HG02943 (cell line): ENCODE measurements around the gene LYRM7.

Experiments used
- ATAC-seq: cut with Tn5 transposase; IDR thresholded peaks from one replicate; pipeline ENCODE4 v1.9.1; 2021; ENCODE audit warnings: mild to moderate bottlenecking, low read depth, moderate library complexity; ENCODE audit not compliant: unreplicated experiment

The LYRM7 gene

DNA sequence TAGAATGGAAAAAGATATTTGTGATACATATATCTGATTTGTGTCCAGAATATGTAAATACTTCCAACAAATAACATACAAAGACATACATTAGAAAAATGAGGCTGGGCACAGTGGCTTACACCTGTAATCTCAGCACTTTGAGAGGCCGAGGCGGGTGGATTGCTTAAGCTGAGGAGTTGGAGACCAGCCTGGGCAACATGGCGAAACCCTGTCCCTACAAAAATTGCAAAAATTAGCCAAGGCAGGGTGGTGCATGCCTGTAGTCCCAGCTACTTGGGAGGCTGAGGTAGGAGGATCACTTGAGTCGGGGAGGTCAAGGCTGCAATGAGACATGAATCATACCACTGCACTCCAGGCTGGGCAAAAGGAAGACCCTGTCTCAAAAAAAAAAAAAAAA lies 47.0 kb downstream of the LYRM7 start:
- ATAC-seq: no peak

DNA sequence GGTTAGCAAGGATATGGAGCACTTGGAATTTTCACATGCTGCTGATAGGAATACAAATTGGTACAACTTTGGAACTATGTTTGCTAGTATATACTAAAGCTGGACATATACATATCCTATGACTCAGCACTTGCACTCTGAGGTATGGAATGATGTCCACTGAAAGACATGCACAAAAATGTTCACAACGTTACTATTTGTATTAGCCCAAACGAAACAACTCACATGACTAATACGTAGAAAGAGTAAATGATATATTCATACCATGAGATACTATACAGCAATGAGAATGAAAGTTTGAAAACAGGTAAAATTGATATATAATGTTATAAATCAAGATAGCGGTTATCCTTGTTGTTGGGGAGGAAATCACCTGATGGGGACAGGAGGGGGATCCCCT lies 47.6 kb downstream of the LYRM7 start:
- peak; percentile 58 for ATAC-seq

DNA sequence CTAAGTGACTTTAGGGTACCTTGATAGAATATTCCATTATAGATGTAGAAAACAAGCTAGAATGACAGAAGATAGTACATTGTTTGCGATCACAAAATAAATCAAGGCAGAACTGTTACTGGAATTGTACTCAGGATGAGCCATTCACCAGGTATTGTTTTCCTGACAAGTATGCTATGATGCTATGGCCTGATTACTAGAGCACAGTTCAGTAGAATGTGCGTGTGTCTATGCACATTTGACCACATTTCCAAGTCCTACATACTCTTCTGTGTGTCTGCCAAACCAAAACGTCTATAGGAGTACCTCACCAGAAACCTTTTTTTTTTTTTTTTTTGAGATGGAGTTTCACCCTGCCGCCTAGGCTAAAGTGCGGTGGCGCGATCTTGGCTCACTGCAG lies 49.8 kb downstream of the LYRM7 start:
- no peak for ATAC-seq

DNA sequence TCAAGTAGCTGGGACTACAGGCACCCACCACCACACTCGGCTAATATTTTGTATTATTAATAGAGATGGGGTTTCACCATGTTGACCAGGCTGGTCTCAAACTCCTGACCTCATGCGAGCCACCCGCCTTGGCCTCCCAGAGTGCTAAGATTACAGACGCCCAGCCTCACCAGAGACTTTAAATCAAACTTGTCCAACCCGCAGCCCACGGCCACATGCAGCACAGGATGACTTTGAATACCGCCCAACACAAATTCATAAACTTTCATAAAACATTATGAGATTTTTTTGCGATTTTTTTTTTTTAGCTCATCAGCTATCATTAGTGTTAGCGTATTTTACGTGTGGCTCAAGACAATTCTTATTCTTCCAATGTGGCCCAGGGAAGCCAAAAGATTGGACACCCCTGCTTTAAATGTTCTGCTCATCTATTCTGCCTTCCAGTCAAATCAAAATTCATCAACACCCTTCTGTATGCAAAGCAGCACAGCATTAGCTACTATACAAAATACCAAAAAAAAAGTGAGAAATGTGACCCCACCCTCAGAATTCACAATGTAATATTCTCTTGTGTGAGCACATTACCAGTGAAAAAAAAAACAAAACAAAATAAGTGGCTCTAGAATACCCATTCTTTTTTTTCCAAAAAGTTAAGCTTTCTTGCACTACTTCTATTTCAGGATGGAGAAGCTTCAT lies 50.4 kb downstream of the LYRM7 start:
- no peak for ATAC-seq

DNA sequence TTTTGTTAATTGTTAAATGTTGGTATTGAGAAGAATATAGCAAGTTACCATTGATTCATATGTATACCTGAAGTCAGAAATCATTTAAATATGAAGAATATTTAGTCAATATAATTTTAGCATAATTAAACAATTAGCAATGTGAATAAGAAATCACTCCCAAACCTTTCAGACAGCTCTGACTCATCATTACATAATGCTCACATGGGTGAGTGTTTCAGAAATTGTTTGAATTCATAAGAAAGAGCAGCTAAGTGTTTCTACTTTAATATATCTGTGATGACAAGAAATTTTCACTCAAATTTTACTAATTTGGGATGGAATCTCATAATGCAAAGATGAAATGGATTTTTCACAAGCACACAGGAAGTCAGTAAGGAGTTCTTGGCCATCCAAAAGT lies 51.1 kb downstream of the LYRM7 start:
- no peak for ATAC-seq

DNA sequence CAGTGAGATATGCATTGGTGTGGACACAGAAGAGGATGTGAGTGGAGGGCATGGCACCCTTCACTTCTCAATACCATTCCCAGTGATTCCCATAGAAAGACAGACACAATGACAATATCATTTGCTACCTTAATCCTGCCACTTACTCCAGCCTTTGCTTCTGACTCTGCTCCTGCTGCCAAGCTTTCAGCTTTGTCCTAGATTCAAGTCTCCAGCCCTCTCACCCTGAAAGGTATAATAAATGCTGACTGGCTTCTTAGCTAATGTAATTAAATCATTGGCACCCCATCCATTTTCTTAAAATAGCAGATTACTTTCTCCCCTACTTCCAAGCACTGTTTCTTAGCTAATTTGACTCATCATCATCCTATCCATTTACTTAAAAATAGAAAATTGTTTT lies 52.0 kb downstream of the LYRM7 start:
- no peak for ATAC-seq

DNA sequence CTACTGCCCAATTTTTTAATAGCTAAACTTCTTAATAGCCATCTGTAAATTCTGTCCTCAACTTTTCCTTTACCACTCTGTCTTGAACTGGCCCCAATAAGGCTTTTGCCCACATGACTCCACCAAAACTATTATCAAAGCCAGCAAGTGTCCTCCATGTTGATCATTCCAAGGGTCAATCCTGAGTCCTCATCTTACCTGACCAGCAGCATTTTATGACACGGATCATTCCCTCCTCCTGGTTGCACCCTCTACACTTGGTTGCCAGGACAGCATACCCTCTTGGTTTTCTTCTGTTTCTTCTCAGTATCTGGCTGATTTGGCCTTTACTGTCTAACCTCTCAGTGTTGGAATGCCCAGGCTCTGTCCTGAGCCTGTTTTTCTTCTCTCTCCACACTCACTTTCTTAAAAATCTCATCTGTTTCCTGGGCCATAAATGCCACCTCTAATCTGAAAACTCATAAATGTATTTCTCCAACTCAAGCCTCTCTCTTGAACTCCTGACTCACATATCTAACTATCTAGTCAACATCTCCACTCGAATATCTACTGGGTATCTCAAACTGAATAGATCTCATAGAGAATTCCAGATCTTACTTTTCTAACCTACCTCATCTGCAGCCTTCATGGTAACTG lies 53.1 kb downstream of the LYRM7 start:
- no peak for ATAC-seq

DNA sequence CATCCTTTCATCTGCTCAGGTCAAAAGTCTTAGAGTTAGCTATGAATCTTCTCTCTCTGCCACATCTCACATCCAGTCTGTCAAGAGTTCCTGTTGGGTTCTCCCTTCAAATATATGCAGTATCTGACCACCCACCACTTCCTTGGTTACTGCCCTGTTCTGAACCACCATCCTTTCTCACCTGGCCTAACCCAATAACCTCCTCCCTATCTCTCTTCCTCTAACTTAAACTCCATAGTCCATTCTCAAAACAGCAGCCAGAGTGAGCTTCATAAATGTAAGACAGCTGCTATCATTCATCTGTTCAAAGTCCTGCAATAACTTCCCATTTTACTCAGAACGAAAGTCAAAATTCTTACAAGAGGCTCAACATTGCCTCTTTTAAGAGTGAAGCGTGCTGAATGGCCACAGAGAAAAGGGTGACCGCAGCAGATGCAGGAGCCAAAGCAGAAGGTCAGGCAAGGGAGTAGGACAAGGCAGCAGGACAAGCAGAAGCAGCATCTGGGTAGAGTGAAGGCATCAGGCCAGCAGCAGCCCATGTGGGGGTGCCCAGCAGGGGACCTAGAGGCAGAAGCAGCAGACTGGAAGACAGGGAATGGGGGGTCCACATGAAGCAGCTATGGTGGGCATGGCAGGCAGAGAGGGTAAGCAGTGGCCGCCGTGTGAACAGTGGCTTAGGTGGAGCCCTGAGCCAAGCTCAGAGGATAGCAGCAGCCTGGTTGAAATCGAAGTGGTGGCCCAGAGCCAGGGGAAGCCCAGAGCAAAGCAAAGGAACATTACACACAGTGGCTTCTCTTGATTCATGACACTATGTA lies 53.9 kb downstream of the LYRM7 start:
- ATAC-seq: peak; percentile 86

DNA sequence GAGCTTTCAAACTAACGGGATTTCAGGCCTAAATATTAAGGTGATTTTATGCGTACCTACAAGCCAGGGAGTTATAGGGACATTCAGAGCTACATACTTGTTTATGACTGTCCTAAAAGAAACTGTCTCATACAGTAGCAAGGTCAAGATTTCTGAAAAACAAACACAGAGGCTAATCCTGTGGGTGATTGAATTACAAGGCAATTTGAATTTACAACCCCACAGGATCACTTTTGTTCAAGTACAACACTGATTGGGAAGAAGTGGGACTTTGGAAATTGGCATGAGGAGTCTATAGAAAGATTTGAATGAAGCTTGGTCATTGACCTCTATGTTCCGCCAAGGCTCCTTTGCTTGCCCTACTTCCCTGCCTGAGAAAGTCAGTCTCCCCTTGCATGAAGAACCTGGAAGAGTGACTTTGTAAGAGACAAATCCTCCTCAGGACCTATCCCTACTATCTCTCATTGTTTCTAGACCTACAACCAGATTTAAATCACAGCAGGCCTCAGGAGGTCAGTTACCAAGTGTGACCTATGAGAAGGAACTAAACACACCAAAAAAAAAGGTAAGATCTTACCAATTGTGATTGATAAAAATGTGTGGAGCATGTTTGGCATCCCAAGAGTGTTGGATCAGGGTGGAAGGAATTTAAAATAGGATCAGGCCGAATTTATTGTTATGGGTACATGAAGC lies 54.7 kb downstream of the LYRM7 start:
- no peak for ATAC-seq

DNA sequence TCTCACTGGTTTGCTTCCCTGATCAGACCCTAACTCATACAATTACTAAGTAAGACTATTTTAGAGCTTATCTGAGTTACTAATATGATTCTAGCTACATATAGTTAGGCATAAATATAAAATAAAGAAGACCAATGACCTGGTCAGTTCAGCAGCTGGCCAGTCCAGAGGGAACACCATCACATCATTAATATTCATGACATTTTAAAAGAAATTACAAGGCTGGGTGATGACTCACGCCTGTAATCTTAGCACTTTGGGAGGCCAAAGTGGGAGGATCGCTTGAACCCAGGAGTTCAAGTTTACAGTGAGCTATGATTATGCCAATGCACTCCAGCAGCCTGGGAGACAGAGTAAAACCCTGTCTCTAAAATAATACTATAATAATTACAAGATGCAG lies 56.2 kb downstream of the LYRM7 start:
- ATAC-seq: no peak

DNA sequence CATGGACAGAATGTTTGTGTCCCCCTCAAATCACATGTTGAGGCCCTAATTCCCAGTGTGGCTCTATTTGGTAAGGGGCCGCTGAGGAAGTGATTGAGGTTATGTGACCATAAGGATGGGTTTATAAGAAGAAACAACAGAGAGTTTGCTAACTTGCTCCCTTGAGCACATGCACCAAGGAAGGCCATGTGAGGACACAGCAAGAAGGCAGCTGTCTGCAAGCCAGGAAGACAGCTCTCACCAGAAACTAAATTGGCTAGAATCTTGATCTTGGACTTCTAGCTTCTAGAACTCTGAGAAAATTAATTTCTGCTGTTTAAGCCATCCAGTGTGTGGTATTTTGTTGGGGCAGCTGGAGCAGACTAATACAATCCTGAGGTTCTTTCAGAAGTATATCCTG lies 57.9 kb downstream of the LYRM7 start:
- ATAC-seq: no peak

DNA sequence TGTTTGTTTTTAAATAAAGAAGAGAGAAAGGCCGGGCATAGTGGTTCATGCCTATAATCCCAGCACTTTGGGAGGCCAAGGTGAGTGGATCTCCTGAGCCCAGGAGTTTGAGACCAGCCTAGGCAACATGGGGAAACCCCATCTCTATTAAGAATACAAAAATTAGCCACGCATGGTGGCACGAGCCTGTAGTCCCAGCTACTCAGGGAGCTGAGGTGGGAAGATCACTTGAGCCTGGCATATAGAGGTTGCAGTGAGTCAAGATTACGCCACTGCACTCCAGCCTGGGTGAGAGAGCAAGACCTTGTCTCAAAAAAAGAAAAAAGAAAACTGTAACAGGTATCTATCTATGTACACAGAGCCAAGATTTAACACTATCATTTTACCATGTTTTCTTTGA lies 58.9 kb downstream of the LYRM7 start:
- ATAC-seq: no peak

DNA sequence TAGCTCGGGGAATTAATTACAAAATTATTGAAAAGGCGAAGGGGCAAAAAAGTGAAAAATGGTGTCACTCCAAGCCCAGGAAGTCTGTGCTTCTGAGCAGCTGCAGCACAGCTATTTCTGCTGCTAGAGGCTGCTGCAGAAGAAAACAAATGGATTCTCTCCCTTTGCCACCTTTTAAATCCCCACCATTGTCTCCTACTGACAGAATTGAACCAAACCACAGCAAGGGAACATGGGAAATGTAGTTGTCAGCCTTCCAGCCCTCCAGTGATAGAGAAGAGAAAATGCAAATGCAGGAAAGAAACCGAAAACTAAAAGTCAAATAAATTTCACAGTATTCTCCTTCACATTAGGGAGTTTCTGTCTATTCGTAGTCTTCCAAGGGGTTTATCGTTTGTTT lies 59.7 kb downstream of the LYRM7 start:
- peak; percentile 84 for ATAC-seq

DNA sequence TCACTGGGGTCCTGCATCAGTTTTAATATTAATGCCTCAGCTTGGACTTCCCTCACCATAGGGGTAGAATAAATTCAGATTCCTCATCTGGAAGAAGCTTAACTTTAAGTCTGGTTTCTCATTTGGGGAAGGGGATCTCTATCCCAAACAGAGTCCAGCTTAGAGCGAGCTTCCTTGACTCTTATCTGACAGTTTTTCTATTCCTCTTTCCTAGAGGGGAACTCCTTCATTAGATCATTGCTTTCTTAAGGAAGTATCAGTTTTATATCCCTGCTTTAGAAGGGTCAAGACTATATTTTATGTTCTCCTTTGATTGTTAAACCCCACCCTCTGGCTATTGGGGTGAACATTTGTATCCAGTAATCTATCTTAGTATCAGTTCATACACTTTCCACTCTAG lies 68.9 kb downstream of the LYRM7 start:
- no peak for ATAC-seq

DNA sequence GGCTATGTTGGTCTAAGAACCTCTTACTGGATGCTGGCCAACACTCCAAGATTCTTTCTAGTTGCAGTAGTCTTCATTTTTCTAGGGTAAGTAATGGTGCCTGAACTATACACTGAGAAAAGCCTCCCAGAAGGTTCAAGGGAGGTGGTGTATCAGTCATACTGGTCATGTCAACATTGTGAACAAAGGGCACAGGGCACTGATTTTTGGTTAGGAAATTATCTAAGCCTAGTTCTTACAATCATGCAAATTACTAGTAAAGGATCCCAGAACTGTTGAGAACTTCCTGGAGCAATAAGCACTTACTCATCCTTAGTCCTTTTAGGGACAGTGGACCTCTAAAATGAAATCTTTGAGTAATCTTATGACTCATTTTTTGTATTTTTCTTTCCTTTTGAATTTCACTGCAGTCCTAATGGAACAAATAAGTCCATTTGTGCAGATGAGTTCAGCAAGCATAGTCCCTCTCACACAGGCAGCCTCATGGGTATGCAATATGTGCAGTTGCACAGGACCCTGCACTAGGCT lies 72.0 kb downstream of the LYRM7 start:
- no peak for ATAC-seq

DNA sequence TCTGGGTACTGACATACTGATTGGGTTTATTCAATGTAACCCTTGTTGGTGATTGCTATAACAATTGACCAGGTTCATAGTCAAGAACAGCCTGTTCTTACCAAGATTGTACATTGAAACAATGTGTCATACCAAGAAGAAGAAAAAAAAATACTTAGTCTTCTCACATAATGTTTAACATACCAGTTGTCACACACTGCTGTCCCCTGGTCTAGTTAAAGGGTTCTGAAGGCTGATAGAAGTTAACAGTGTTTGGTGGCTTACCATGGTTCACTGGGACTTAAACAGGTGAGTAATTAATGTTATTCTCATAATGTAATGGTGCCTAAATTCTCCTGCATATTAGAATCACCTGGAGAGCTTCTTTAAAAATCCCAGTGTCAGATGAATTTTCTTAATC lies 74.6 kb downstream of the LYRM7 start:
- ATAC-seq: peak; percentile 63

DNA sequence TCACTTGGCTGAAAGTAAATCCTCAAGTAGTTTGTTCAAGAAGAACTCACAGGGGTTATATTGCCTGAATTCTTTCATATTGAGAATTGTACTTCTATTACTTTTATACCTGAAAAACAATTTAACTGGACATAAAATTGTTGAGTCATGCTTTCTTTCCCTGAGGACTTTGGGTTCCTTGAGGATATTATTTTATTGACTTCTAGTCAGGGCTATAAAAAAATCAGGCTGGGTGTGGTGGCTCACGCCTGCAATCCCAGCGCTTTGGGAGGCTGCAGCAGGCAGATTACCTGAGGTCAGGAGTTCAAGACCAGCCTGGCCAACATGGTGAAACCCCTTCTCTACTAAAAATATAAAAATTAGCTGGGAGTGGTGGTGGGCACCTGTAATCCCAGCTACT lies 75.2 kb downstream of the LYRM7 start:
- no peak for ATAC-seq

DNA sequence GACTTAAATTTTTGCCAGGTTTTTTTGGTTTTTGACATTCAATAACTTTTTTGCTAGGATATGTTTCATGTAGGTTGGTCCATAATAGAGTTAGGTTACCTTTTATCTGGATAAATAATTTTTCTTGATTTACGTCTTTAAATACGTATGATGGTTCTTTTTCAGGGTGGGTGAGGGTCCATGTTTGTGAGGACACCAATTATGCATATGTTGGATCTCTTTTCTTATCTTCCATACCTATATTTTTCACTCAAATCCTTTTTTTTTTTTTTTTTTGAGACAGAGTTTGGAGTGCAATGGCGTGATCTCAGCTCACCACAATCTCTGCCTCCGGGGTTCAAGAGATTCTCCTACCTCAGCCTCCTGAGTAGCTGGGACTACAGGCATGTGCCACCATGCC lies 75.8 kb downstream of the LYRM7 start:
- ATAC-seq: no peak

DNA sequence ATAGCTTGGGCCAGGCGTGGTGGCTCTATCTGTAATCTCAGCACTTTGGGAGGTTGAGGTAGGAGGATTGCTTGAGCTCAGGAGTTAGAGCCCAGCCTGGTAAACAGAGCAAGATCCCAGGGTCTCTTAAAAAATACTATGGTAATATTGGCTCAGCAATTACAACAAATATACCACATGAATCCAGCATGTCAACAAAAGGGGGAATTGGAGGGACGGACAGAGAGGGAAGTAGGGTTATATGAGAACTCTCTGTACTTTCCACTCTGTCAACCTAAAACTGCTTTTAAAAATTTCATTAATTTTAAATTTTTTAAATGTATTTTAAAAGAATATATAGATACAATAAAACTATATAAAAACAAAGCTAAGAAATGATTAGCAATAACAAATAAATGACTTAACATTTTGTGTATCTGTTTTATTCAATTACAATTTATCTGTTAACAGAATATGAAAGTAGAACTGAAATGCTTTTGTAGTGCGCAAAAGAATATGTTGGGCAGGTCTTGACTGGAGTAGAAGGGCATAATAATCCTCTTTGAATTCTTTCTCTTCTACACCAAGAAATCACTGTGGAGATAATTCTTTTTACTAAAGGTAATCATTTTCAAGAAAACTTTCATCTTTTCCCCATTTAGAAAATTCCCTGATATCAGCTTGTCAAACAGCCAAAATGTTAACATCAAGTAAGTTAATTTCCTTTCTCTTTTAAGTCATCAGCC lies 80.2 kb downstream of the LYRM7 start:
- no peak for ATAC-seq

DNA sequence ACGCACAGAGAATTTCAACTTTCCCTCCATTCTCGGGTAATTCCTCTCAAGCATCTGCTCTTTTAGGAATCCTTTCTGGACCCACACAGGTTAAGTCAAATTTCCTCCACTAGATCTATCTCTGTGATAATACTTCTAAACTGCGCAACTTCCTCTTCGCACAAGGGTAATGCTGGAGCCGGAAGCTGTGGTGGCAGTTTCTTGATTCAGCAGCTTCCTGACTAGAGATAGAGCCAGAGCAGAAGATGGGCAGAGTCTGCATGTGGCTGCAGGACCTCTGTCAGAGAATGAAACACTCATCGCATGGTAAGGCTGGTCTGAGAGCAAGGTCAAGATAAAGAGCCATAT lies 82.1 kb downstream of the LYRM7 start:
- ATAC-seq: peak; percentile 88
